ENCODE results near the gene NCOR2. TPM values are rescaled to one million over a fixed set of nuclear protein-coding genes. Genes with fewer than 3 reads are reported as not detected.

NCOR2 gene
- total and polyA plus RNA-seq, 9 donors: 18.2 to 376 (median 265) TPM

DNA sequence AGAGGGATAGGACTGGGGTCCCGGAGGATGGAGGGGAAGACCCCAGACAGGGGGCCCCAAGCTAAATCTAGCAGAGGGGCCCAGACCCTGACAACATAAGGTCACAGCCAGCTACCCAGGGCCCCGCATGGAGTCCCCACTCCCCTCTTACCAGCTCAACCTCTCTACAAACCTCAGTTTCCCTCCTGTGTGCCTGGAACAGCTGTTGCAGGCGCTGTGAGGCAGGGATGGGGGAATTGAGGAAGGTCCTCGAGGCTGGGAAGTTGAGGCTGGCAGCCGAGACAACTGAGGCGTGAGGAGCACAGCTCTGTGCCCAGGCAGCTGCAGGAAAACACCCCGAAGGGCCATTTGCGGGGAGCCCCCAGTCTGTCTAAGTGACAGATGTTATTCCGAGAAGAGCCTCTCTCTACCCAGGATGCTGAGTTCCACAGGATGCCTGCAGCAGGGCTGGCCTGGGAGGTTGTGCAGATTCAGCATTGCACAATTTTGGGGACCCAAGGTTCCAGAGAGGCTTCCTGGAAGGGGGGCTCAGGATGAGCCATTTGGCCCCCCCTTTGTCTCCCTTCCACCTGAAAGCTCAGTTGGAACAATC, 42.7 kb upstream of the NCOR2 start:
- intact Hi-C loops (cut with DNase I): no loop called here
- H3K4me3 ChIP-seq: no peak overlapping the region
- no peaks in the 10 kb centered on the region for H3K27me3 ChIP-seq
- no peak overlapping the region for H3K27ac ChIP-seq
- DNase-seq: no peak
- TF ChIP-seq EP300 (IDR thresholded peaks at IDR 0.05) (no peak), POLR2A (IDR thresholded peaks at IDR 0.05) (no peak)
- TF ChIP-seq, protein P1, sequence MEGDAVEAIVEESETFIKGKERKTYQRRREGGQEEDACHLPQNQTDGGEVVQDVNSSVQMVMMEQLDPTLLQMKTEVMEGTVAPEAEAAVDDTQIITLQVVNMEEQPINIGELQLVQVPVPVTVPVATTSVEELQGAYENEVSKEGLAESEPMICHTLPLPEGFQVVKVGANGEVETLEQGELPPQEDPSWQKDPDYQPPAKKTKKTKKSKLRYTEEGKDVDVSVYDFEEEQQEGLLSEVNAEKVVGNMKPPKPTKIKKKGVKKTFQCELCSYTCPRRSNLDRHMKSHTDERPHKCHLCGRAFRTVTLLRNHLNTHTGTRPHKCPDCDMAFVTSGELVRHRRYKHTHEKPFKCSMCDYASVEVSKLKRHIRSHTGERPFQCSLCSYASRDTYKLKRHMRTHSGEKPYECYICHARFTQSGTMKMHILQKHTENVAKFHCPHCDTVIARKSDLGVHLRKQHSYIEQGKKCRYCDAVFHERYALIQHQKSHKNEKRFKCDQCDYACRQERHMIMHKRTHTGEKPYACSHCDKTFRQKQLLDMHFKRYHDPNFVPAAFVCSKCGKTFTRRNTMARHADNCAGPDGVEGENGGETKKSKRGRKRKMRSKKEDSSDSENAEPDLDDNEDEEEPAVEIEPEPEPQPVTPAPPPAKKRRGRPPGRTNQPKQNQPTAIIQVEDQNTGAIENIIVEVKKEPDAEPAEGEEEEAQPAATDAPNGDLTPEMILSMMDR (IDR thresholded peaks at IDR 0.05): no peak
- no peaks in the 10 kb centered on the region for H3K9me3 ChIP-seq
- no peaks in the 10 kb centered on the region for H3K36me3 ChIP-seq
- peaks cover 4% of the 10 kb centered on the region for H3K4me1 ChIP-seq (ENCODE audit: insufficient read depth)
- 87 to 93% (median 92%) methylated on average over 9 of the region's 9 CpGs for WGBS, 3 donors

DNA sequence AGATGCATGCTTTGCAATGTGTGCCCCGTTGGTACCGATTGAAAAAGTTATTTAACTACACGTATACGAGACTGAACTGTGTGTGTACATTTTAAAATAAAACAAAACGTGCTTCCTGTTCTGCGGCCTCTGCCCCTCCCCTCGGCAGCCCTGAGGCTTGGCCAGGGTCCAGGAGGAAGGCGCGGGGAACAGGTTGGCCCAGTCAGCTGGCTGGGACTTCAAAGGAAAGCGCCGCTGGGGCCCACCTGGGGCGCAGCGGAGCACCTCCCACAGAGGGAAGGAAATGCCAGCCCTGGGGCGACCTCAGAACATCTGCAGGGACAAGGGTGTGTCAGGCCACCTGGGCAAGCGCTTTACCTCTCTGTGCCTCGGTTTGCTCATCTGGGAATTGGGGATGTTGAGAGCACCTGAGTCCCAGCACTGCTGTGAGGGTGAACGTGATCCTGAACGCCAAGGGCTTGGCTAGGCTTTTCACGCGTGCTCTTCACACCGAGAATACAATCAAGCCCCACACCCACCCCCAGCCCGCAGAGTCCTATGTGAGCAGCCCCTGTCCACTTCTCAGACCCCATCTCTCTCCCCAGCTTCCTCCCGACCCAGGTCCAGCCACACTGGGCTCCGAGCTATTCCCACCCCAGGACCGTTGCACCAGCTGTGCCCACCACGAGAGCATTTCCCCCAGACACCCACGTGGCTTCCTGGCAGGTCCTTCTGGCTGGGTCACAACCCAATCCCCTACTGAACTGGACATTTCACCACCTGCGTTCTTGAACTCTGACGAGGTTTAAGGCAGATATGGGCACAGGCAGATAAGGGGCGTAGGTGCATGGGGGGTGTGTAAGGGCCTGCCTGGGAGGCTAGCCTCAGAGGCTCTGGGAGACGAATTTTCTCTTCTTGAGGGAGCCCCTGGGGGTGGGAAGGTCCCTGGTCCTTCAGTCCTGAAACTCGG, 41.9 kb upstream of the NCOR2 start:
- Histone ChIP-seq H3K27me3 (no peaks in the 10 kb centered on the region), H3K36me3 (no peaks in the 10 kb centered on the region), H3K9me3 (no peaks in the 10 kb centered on the region), H3K4me3 (no peak overlapping the region), H3K27ac (no peak overlapping the region), H3K4me1 (ENCODE audit: insufficient read depth) (peaks cover 4% of the 10 kb centered on the region)
- intact Hi-C loops (cut with DNase I): no loop called here
- DNase-seq: peak; percentile 76 to 92 (median 85)
- WGBS, 3 donors: 17 to 30% (median 21%) methylated on average over 31 to 32 of the region's 32 CpGs
- TF ChIP-seq, protein P1 (IDR thresholded peaks at IDR 0.05): no peak
- TF ChIP-seq POLR2A (IDR thresholded peaks at IDR 0.05) (no peak), EP300 (IDR thresholded peaks at IDR 0.05) (no peak)

DNA sequence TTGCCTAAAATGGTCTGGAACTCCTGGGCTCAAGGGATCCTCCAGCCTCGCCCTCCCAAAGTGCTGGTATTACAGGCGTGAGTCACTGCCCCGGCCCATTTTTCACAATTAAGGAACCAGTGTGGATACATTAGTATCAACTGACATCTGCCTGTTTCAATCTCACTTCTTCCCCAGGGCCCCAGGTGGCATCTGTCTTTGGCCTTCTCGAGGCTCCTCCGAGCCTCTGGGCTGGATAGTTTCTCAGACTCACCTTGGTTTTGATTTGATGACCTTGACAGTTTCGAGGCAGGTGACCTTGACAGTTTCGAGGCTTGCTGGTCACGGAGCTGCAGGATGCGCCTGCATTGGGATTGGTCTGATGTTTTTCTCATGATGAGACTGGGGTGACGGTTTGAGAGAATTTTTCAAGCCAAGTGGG, 41.0 kb upstream of the NCOR2 start:
- Histone ChIP-seq H3K27me3 (no peaks in the 10 kb centered on the region), H3K9me3 (no peaks in the 10 kb centered on the region), H3K27ac (no peak overlapping the region), H3K4me1 (ENCODE audit: insufficient read depth) (peaks cover 4% of the 10 kb centered on the region), H3K4me3 (no peak overlapping the region), H3K36me3 (no peaks in the 10 kb centered on the region)
- 41 to 65% (median 52%) methylated on average over 10 of the region's 10 CpGs for WGBS, 3 donors
- DNase-seq: no peak
- intact Hi-C loops (cut with DNase I): no loop called here
- TF ChIP-seq, protein P1 (IDR thresholded peaks at IDR 0.05): no peak
- no peak for TF ChIP-seq POLR2A (IDR thresholded peaks at IDR 0.05)
- no peak for TF ChIP-seq EP300 (IDR thresholded peaks at IDR 0.05)

- DNase-seq: no peak
- Histone ChIP-seq H3K27me3 (no peaks in the 10 kb centered on the region), H3K36me3 (no peaks in the 10 kb centered on the region), H3K9me3 (no peaks in the 10 kb centered on the region), H3K4me1 (ENCODE audit: insufficient read depth) (peaks cover 4% of the 10 kb centered on the region), H3K4me3 (no peak overlapping the region), H3K27ac (no peak overlapping the region)
- TF ChIP-seq EP300 (IDR thresholded peaks at IDR 0.05) (no peak), POLR2A (IDR thresholded peaks at IDR 0.05) (no peak)
- WGBS, 3 donors: 93 to 95% (median 94%) methylated on average over 23 of the region's 23 CpGs
- intact Hi-C loops (cut with DNase I): no loop called here
Measured at GRCh38 chr12:124607681-124608425, 40.4 kb upstream of the NCOR2 start.

Data from ovary (tissue), 9 donors.